ENCODE results near the gene PGA3. TPM values are rescaled to one million over a fixed set of nuclear protein-coding genes. Genes with fewer than 3 reads are reported as not detected.
"Not testable (repeated sequence)": the region's sequence is repeated elsewhere in the genome, so short reads cannot be mapped to it uniquely, and the experiment has no call there.

PGA3 gene
- total RNA-seq, 2 donors from 2014 or later = not detected

- ATAC-seq = no peak
- Mint-ChIP-seq H3K4me3 (peak overlapping the region; percentile 50), H3K4me1 (ENCODE audit: low read depth in 2 of 2) (peaks cover 49% of the 10 kb centered on the region in 2 donors)
Measured at GRCh38 chr11:61163714-61164605, 39.4 kb upstream of the PGA3 start.

GRCh38 chr11:61164606-61165424 lies 38.5 kb upstream of the PGA3 start:
- peak overlapping the region; percentile 50 for H3K4me3 Mint-ChIP-seq
- peak overlapping the region; percentile 74 to 79 for H3K27ac Mint-ChIP-seq
- no peak for DNase-seq (ENCODE audit: low spot score)
- no peaks in the 10 kb centered on the region for H3K27me3 Mint-ChIP-seq
- no peak for ATAC-seq
- H3K36me3 Mint-ChIP-seq = no peaks in the 10 kb centered on the region
- H3K4me1 Mint-ChIP-seq (ENCODE audit: low read depth in 2 of 2) = peaks cover 45 to 48% of the 10 kb centered on the region in 2 donors
- no peaks in the 10 kb centered on the region for H3K9me3 Mint-ChIP-seq

More at GRCh38 chr11:61163714-61164605, 39.4 kb upstream of the PGA3 start:
- H3K27me3 Mint-ChIP-seq = no peaks in the 10 kb centered on the region
- H3K27ac Mint-ChIP-seq = peak overlapping the region; percentile 74 to 79
- no peaks in the 10 kb centered on the region for H3K36me3 Mint-ChIP-seq
- no peak for DNase-seq (ENCODE audit: low spot score)
- no peaks in the 10 kb centered on the region for H3K9me3 Mint-ChIP-seq

GRCh38 chr11:61165785-61166184 lies 37.5 kb upstream of the PGA3 start:
- not testable (repeated sequence) for ATAC-seq; H3K27me3 Mint-ChIP-seq; H3K36me3 Mint-ChIP-seq; DNase-seq (ENCODE audit: low spot score); H3K9me3 Mint-ChIP-seq; H3K4me3 Mint-ChIP-seq
- peak overlapping the region in 1 of 2 donors; percentile 79 for H3K27ac Mint-ChIP-seq
- H3K4me1 Mint-ChIP-seq (ENCODE audit: low read depth in 2 of 2) = peaks cover 38 to 41% of the 10 kb centered on the region in 2 donors

- H3K36me3 Mint-ChIP-seq; H3K4me3 Mint-ChIP-seq; H3K27ac Mint-ChIP-seq; H3K9me3 Mint-ChIP-seq; DNase-seq (ENCODE audit: low spot score); H3K27me3 Mint-ChIP-seq; ATAC-seq: not testable (repeated sequence)
- H3K4me1 Mint-ChIP-seq (ENCODE audit: low read depth in 2 of 2) = peaks cover 37 to 40% of the 10 kb centered on the region in 2 donors
Measured at GRCh38 chr11:61166331-61166730, 37.0 kb upstream of the PGA3 start.

- Mint-ChIP-seq H3K4me1 (ENCODE audit: low read depth in 2 of 2) (peaks cover 31 to 39% of the 10 kb centered on the region in 2 donors), H3K27ac (peak overlapping the region in 1 of 2 donors; percentile 45), H3K27me3 (peaks cover 0 to 13% of the 10 kb centered on the region in 2 donors), H3K4me3 (no peak overlapping the region), H3K9me3 (peaks cover 5% of the 10 kb centered on the region), H3K36me3 (no peaks in the 10 kb centered on the region)
- no peak for ATAC-seq
- no peak for DNase-seq (ENCODE audit: low spot score)
Measured at GRCh38 chr11:61168042-61168688, 35.1 kb upstream of the PGA3 start.

GRCh38 chr11:61168800-61169199 lies 34.5 kb upstream of the PGA3 start:
- H3K4me1 Mint-ChIP-seq (ENCODE audit: low read depth in 2 of 2) = peaks cover 28 to 38% of the 10 kb centered on the region in 2 donors
- no peak overlapping the region for H3K4me3 Mint-ChIP-seq
- peaks cover 0 to 16% of the 10 kb centered on the region in 2 donors for H3K27me3 Mint-ChIP-seq
- DNase-seq (ENCODE audit: low spot score) (no peak), ATAC-seq (no peak)
- peaks cover 5% of the 10 kb centered on the region for H3K9me3 Mint-ChIP-seq
- H3K27ac Mint-ChIP-seq = no peak overlapping the region
- H3K36me3 Mint-ChIP-seq = no peaks in the 10 kb centered on the region

GRCh38 chr11:61170566-61170965 lies 32.7 kb upstream of the PGA3 start:
- Mint-ChIP-seq H3K36me3 (no peaks in the 10 kb centered on the region), H3K27ac (no peak overlapping the region), H3K4me3 (no peak overlapping the region), H3K27me3 (peaks cover 5 to 21% of the 10 kb centered on the region in 2 donors), H3K9me3 (peaks cover 5% of the 10 kb centered on the region), H3K4me1 (ENCODE audit: low read depth in 2 of 2) (peaks cover 13 to 24% of the 10 kb centered on the region in 2 donors)
- DNase-seq (ENCODE audit: low spot score) (no peak), ATAC-seq (no peak)

GRCh38 chr11:61171907-61172306 lies 31.4 kb upstream of the PGA3 start:
- ATAC-seq (no peak), DNase-seq (ENCODE audit: low spot score) (no peak)
- H3K4me3 Mint-ChIP-seq = no peak overlapping the region
- H3K4me1 Mint-ChIP-seq (ENCODE audit: low read depth in 2 of 2) = peaks cover 13 to 24% of the 10 kb centered on the region in 2 donors
- H3K36me3 Mint-ChIP-seq = no peaks in the 10 kb centered on the region
- peaks cover 5% of the 10 kb centered on the region for H3K9me3 Mint-ChIP-seq
- H3K27me3 Mint-ChIP-seq = peaks cover 14 to 24% of the 10 kb centered on the region in 2 donors
- H3K27ac Mint-ChIP-seq = peak overlapping the region in 1 of 2 donors; percentile 75

- DNase-seq (ENCODE audit: low spot score) (no peak), ATAC-seq (no peak)
- H3K36me3 Mint-ChIP-seq = no peaks in the 10 kb centered on the region
- H3K4me1 Mint-ChIP-seq (ENCODE audit: low read depth in 2 of 2) = peaks cover 12 to 23% of the 10 kb centered on the region in 2 donors
- H3K4me3 Mint-ChIP-seq = no peak overlapping the region
- H3K27me3 Mint-ChIP-seq = peaks cover 14 to 24% of the 10 kb centered on the region in 2 donors
- H3K9me3 Mint-ChIP-seq = peaks cover 5% of the 10 kb centered on the region
- peak overlapping the region in 1 of 2 donors; percentile 75 for H3K27ac Mint-ChIP-seq
Measured at GRCh38 chr11:61172356-61172755, 31.0 kb upstream of the PGA3 start.

- H3K4me3 Mint-ChIP-seq = no peak overlapping the region
- no peaks in the 10 kb centered on the region for H3K36me3 Mint-ChIP-seq
- H3K4me1 Mint-ChIP-seq (ENCODE audit: low read depth in 2 of 2) = peaks cover 8 to 20% of the 10 kb centered on the region in 2 donors
- peak overlapping the region in 1 of 2 donors; percentile 75 for H3K27ac Mint-ChIP-seq
- peaks cover 5% of the 10 kb centered on the region for H3K9me3 Mint-ChIP-seq
- ATAC-seq (peak; percentile 62 to 79), DNase-seq (ENCODE audit: low spot score) (no peak)
- peaks cover 14 to 24% of the 10 kb centered on the region in 2 donors for H3K27me3 Mint-ChIP-seq
Measured at GRCh38 chr11:61172888-61173287, 30.4 kb upstream of the PGA3 start.

GRCh38 chr11:61173456-61173855 lies 29.9 kb upstream of the PGA3 start:
- H3K9me3 Mint-ChIP-seq = peaks cover 5% of the 10 kb centered on the region
- ATAC-seq = no peak
- H3K36me3 Mint-ChIP-seq = no peaks in the 10 kb centered on the region

GRCh38 chr11:61174273-61174672 lies 29.0 kb upstream of the PGA3 start:
- H3K4me1 Mint-ChIP-seq (ENCODE audit: low read depth in 2 of 2) = peaks cover 8 to 16% of the 10 kb centered on the region in 2 donors
- H3K27me3 Mint-ChIP-seq = peaks cover 14 to 25% of the 10 kb centered on the region in 2 donors
- H3K36me3 Mint-ChIP-seq = no peaks in the 10 kb centered on the region
- no peak overlapping the region for H3K4me3 Mint-ChIP-seq
- H3K9me3 Mint-ChIP-seq = peaks cover 5% of the 10 kb centered on the region
- ATAC-seq = no peak
- H3K27ac Mint-ChIP-seq = no peak overlapping the region
- DNase-seq (ENCODE audit: low spot score) = no peak

More at GRCh38 chr11:61173456-61173855, 29.9 kb upstream of the PGA3 start:
- Mint-ChIP-seq H3K4me3 (no peak overlapping the region), H3K4me1 (ENCODE audit: low read depth in 2 of 2) (peaks cover 8 to 20% of the 10 kb centered on the region in 2 donors), H3K27ac (no peak overlapping the region), H3K27me3 (peaks cover 14 to 24% of the 10 kb centered on the region in 2 donors)
- no peak for DNase-seq (ENCODE audit: low spot score)

- H3K4me3 Mint-ChIP-seq = no peak overlapping the region
- DNase-seq (ENCODE audit: low spot score) = no peak
- no peak overlapping the region for H3K27ac Mint-ChIP-seq
- peaks cover 19 to 30% of the 10 kb centered on the region in 2 donors for H3K27me3 Mint-ChIP-seq
- H3K4me1 Mint-ChIP-seq (ENCODE audit: low read depth in 2 of 2) = peaks cover 8 to 16% of the 10 kb centered on the region in 2 donors
- ATAC-seq = no peak
- peaks cover 5% of the 10 kb centered on the region for H3K9me3 Mint-ChIP-seq
- H3K36me3 Mint-ChIP-seq = no peaks in the 10 kb centered on the region
Measured at GRCh38 chr11:61174949-61175348, 28.4 kb upstream of the PGA3 start.
